Prostate gland (tissue), 2 donors: ENCODE data around the gene DNM1L.

ENCODE experiments used
- POLR2A ChIP-seq: fragments of 450-650 bp; IDR thresholded peaks from one replicate; pipeline ENCODE4 v1.6.1; 2016; ENCODE audit warnings: antibody characterized with exemption, mild to moderate bottlenecking
- TF ChIP-seq, protein P1 (sequence below), 4 experiments: fragments of 200-600 bp in 2 of 4; fragments of 450-650 bp in 2 of 4; sonication (generic) in 2 of 4; IDR thresholded peaks; 1 replicate in 3 of 4; 2 replicates in 1 of 4; pipeline ENCODE4 v1.5.1; 2016 to 2019; ENCODE audit warnings: antibody characterized with exemption in 4 of 4, mild to moderate bottlenecking in 2 of 4, moderate library complexity in 2 of 4

DNA sequence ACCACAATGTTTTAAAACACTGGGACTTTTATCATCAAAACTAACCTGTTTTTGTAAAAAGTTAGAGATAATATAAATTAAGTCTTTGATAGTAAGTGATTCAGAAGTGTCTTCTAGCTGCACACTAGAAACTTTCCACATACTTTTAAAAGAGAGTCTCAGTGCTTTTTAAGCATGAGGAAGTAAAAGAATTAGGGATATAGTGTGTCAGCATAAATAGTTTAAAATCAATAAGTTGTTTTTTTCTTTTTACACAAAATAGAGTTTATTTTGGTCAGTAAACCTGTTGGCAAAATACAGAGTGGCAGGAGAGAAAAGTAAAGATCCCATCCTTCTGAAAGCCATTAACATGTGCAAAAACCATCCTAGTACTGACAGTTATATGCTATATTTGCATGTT, 1.7 kb downstream of the DNM1L start:
- TF ChIP-seq, protein P1, sequence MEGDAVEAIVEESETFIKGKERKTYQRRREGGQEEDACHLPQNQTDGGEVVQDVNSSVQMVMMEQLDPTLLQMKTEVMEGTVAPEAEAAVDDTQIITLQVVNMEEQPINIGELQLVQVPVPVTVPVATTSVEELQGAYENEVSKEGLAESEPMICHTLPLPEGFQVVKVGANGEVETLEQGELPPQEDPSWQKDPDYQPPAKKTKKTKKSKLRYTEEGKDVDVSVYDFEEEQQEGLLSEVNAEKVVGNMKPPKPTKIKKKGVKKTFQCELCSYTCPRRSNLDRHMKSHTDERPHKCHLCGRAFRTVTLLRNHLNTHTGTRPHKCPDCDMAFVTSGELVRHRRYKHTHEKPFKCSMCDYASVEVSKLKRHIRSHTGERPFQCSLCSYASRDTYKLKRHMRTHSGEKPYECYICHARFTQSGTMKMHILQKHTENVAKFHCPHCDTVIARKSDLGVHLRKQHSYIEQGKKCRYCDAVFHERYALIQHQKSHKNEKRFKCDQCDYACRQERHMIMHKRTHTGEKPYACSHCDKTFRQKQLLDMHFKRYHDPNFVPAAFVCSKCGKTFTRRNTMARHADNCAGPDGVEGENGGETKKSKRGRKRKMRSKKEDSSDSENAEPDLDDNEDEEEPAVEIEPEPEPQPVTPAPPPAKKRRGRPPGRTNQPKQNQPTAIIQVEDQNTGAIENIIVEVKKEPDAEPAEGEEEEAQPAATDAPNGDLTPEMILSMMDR (IDR thresholded peaks at IDR 0.05): no peak
- TF ChIP-seq POLR2A: no peak
